Measurements from ENCODE around the gene TPH2.

GRCh38 chr12:71890475-71890874, 48.2 kb upstream of the TPH2 start:
- TF ChIP-seq POLR2A (IDR thresholded peaks at IDR 0.05): no peak
- no peak for TF ChIP-seq CTCF (IDR thresholded peaks at IDR 0.05)
